GM12865 (cell line): ENCODE results near the gene SPRYD3.
"Not testable (repeated sequence)": the region's sequence is repeated elsewhere in the genome, so short reads cannot be mapped to it uniquely, and the experiment has no call there.

Experiments
- DNase-seq: peaks from one replicate; pipeline ENCODE4 v3.0.0; 2010; ENCODE audit warnings: low read depth
- H3K4me3 ChIP-seq: 2 replicates; pipeline ENCODE4 v1.5.1; 2011; ENCODE audit warnings: mild to moderate bottlenecking, low read depth, low read length, control low read depth
- TF ChIP-seq, protein P1 (sequence below): IDR thresholded peaks from 2 replicates; pipeline ENCODE4 v1.5.1; 2011; ENCODE audit warnings: low read length, control low read depth, low read depth, inconsistent platforms; ENCODE audit not compliant: insufficient read depth; ENCODE audit errors: missing control alignments

SPRYD3 gene

DNA sequence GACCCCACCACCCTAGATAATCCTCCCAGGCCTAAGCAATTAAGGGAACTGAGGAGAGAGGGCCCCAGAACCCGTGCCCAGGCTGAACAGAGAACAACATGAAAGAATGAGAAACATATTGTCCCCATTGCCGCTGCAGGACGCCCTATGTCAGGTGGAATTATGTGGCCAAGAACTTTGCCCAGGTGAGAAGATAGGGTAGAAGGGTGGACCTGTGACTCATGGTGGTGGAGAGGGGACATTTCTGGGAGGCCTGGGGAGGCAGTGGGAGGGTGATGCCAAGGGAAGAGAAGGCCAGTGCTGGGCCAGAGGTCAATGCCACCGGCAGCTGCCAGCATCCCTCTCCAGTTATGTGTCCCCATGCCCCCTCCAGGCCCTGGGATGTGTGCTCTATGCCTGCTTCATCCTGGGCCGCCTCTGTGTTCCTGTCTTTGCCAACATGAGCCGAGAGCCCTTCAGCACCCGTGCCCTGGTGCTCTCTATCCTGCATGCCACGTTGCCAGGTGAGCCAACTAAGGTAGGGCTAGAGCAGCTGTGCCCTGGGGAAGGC lies 39.6 kb upstream of the SPRYD3 start:
- TF ChIP-seq, protein P1, sequence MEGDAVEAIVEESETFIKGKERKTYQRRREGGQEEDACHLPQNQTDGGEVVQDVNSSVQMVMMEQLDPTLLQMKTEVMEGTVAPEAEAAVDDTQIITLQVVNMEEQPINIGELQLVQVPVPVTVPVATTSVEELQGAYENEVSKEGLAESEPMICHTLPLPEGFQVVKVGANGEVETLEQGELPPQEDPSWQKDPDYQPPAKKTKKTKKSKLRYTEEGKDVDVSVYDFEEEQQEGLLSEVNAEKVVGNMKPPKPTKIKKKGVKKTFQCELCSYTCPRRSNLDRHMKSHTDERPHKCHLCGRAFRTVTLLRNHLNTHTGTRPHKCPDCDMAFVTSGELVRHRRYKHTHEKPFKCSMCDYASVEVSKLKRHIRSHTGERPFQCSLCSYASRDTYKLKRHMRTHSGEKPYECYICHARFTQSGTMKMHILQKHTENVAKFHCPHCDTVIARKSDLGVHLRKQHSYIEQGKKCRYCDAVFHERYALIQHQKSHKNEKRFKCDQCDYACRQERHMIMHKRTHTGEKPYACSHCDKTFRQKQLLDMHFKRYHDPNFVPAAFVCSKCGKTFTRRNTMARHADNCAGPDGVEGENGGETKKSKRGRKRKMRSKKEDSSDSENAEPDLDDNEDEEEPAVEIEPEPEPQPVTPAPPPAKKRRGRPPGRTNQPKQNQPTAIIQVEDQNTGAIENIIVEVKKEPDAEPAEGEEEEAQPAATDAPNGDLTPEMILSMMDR = no peak
- no peak for DNase-seq
- no peak overlapping the region for H3K4me3 ChIP-seq

DNA sequence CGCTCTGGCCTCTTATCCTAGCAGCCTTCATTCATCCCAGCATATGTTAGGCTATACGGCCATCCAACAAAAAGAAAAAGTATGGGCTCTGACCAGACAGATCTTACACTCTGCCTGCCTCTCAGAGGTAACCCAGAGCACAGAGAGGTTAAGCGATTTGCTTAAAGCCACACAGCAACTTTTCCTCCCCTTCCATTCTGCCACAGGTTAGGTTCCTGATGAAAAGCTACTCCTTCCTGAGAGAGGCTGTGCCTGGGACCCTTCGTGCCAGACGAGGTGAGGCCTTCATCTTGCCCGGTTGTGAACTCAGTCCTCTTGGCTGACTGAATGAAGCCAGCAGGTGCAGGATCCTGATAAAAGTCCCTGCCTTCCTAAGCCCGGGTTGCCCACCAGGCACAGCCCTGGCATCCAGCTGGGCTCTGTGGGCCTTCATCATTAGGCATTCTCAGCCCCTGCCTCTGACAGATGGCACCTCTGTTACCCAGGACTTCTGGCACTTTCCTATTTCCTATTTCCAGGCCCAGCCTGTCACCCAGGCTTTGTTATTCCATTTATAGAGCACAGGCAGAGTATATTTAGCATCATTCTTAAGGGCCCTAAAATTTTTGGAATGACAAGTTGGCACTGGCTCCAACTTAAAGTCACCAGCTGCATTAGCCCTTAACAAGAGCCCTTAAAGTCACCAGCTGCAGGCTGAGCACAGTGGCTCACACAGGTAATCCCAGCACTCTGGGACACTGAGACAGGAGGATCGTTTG lies 36.9 kb upstream of the SPRYD3 start:
- TF ChIP-seq, protein P1 = no peak
- no peak for DNase-seq
- H3K4me3 ChIP-seq = no peak overlapping the region

DNA sequence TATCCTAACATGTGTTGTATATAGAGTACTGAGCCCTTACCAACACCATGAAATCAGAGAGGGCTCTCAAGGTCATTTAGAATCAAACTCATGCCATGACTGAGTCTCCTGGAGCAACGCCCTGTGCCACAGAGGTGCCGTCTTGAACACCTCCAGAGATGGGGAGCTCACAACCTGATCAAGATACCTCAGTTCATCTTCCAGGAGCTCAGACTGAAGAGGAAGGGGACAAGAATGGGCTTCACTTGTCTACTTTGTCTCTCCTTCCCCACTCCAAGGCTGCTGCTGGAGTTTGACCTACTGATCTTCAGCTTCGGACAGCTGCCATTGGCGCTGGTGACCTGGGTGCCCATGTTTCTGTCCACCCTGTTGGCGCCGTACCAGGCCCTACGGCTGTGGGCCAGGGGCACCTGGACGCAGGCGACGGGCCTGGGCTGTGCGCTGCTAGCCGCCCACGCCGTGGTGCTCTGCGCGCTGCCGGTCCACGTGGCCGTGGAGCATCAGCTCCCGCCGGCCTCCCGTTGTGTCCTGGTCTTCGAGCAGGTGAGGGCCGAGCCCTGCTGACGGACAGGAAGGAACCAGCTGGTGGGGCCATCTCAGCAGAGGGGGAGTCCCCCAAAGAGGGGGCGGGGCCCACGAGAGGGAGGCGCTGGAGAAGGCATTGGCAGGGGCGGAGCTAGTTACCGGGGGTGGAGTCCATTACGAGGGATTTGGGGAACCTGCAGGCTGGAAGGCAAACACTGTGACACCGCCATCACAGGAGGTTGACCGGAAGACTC lies 36.1 kb upstream of the SPRYD3 start:
- H3K4me3 ChIP-seq = no peak overlapping the region
- TF ChIP-seq, protein P1 = no peak
- DNase-seq = no peak

DNA sequence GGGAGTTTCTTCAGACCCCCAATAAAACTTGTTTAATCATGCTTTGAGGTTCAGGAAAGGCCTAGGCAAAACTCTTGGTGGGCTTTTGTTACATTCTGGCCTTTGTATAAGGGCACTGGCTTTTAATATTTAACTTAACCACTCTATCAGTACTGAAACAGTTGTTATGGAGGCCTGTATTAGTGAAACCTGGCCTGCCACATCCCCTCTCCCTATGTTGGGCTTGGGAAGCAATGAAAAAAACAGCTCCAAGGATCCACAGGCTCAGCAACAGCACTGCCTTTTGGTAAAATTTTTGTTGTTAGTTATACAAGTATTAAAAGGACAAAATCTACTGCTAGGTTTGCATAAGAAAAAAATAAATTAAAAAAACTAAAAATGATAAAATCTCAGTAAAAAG lies 34.8 kb upstream of the SPRYD3 start:
- no peak overlapping the region for H3K4me3 ChIP-seq
- TF ChIP-seq, protein P1 = no peak
- no peak for DNase-seq

DNA sequence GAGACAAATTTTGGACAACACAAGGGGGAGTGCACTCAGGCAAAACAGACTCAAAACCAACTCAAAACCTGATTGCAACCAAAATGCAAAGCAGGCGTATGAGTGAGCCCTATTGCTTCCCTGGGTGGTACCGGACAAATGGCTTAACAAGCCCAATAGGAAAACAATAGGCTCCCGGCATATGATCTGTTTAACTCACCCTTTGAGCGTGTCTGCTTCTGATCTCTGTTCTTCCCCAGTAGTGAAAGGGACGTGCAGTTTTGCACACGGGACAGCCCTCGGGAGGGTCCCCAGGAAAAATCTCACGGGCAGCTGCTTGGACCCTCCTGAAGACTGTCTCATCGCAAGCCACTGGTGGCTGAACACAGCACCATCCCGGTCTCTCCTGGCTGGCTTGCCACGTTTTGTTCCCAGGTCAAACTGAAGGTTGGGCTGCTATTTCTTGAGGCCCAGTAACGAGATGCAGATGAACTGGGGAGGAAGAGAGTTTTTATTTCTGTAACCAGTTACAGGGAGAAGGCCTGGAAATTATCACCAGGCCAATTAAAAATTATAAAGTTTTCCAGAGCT lies 34.0 kb upstream of the SPRYD3 start:
- TF ChIP-seq, protein P1 = no peak
- no peak for DNase-seq
- H3K4me3 ChIP-seq = no peak overlapping the region

DNA sequence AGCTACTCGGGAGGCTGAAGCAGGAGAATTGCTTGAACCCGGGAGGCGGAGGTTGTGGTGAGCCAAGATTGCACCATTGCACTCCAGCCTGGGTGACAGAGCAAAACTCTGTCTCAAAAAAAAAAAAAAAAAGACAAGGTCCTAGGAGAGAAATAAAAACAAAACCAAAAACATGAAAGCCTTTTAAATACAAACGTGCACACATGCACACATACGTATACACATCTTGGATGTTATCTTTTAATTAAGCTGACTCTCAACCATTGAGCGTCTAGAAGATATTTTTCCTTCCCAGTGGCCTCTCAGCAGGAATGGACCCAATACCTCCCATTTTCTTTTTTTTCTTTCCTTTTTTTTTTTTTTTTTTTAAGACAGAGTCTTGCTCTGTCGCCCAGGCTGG lies 33.2 kb upstream of the SPRYD3 start:
- not testable (repeated sequence) for DNase-seq, H3K4me3 ChIP-seq

DNA sequence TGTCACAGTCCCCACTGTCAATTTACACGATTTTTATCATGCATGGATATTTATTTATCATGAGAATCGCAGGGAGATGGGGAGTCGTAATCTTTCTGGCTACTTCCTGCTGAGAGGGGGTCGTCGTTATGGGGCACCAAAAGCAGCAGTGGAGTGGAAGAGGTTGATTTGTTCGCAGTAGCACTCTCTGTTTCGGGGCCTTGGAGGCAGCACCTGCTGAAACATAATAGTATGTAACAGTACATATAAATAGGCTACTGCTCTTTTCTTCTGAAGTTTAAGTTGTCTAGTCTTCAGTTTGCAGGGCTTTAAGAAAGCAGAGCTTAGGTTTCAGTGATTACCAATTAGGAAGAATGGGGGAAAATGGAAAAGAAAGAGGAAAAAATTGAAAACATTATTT lies 27.9 kb upstream of the SPRYD3 start:
- H3K4me3 ChIP-seq = no peak overlapping the region
- no peak for DNase-seq
- TF ChIP-seq, protein P1 = no peak
